A549 (cell line): ENCODE data around the gene ITGA11. TPM values are rescaled to one million over a fixed set of nuclear protein-coding genes. Genes with fewer than 3 reads are reported as not detected.

Experiments used
- ATAC-seq, 2 experiments: fragments of 200-7000 bp in 1 of 2; fragments of >200 bp in 1 of 2; cut with Nextera tagmentation in 1 of 2; cut with Tn5 transposase in 1 of 2; 3 replicates each; pipeline versions ENCODE4 v1.8.0 to v1.9.1; 2018 to 2020; ENCODE audit warnings: mild to moderate bottlenecking in 1 of 2, moderate library complexity in 1 of 2
- CTCF ChIA-PET: fragments of 300-600 bp; sonication (Branson Sonifier 250); formaldehyde crosslinking; extraction: SDS; loops from one replicate; lab custom pipeline; 2021; ENCODE audit warnings: antibody characterized with exemption, inconsistent platforms; lab: Yijun Ruan, JAX
- POLR2A ChIA-PET: fragments of 350-600 bp; formaldehyde crosslinking; extraction: SDS; loops from one replicate; lab custom pipeline; 2021; ENCODE audit warnings: antibody characterized with exemption, inconsistent platforms; lab: Yijun Ruan, JAX
- DNase-seq, 2 experiments: peaks; one replicate each; pipeline versions ENCODE4 v3.0.0 to v3.0.0-alpha.2; 2011 to 2016; ENCODE audit warnings: low read depth in 1 of 2, low spot score in 1 of 2
- FAIRE-seq: peaks from 2 replicates; lab custom pipeline; 2011; peaks lifted over from hg19 to GRCh38; lab: Jason Lieb, UNC
- H3K27ac ChIP-seq, 2 experiments: fragments of >200 bp; sonication (Bioruptor Twin); formaldehyde crosslinking; 3 replicates each; pipeline ENCODE4 v1.5.1; 2016 to 2017
- H3K4me1 ChIP-seq: fragments of >200 bp; sonication (Bioruptor Twin); formaldehyde crosslinking; 3 replicates; pipeline ENCODE4 v1.6.1; 2016
- H3K4me2 ChIP-seq: fragments of >200 bp; sonication (Bioruptor Twin); formaldehyde crosslinking; 3 replicates; pipeline ENCODE4 v1.6.1; 2016
- H3K4me3 ChIP-seq: fragments of >200 bp; sonication (Bioruptor Twin); formaldehyde crosslinking; 3 replicates; pipeline ENCODE4 v1.5.1; 2016
- H3K9me3 ChIP-seq: fragments of >200 bp; sonication (Bioruptor Twin); formaldehyde crosslinking; 3 replicates; pipeline ENCODE4 v1.6.1; 2016
- BHLHE40 ChIP-seq: IDR thresholded peaks from 2 replicates; pipeline ENCODE4 v1.6.1; 2012; ENCODE audit warnings: low read depth, low read length, inconsistent platforms
- CBX2 ChIP-seq: fragments of 200-600 bp; sonication (generic); IDR thresholded peaks from 2 replicates; pipeline ENCODE4 v1.6.1; 2016; ENCODE audit warnings: low read depth, mild to moderate bottlenecking, borderline replicate concordance
- CBX8 ChIP-seq: fragments of 200-600 bp; sonication (generic); IDR thresholded peaks from 2 replicates; pipeline ENCODE4 v1.6.1; 2016
- EHF ChIP-seq: fragments of 250-450 bp; sonication (Bioruptor Pico); IDR thresholded peaks from 2 replicates; pipeline ENCODE4 v1.5.0; 2020; ENCODE audit warnings: mild to moderate bottlenecking
- ESRRA ChIP-seq: fragments of 150-350 bp; IDR thresholded peaks from 2 replicates; pipeline ENCODE4 v1.6.1; 2014; ENCODE audit warnings: mild to moderate bottlenecking, low read length, borderline replicate concordance
- GATA3 ChIP-seq: IDR thresholded peaks from 2 replicates; pipeline ENCODE4 v1.6.1; 2012; ENCODE audit warnings: borderline replicate concordance
- HEYL ChIP-seq: fragments of 250-450 bp; sonication (Bioruptor Pico); IDR thresholded peaks from 2 replicates; pipeline ENCODE4 v1.8.0; 2021; ENCODE audit warnings: mild to moderate bottlenecking, moderate library complexity
- HOXA7 ChIP-seq: fragments of 250-450 bp; sonication (Bioruptor Pico); IDR thresholded peaks from 2 replicates; pipeline ENCODE4 v1.5.0; 2020; ENCODE audit warnings: mild to moderate bottlenecking, moderate library complexity
- HOXB5 ChIP-seq: fragments of 250-450 bp; sonication (Bioruptor Pico); IDR thresholded peaks from 2 replicates; pipeline ENCODE4 v1.5.0; 2020; ENCODE audit warnings: mild to moderate bottlenecking, moderate library complexity
- JUN ChIP-seq, 2 experiments: fragments of >200 bp; sonication (Bioruptor Twin); formaldehyde crosslinking; IDR thresholded peaks; 2 replicates in 1 of 2; 3 replicates in 1 of 2; pipeline ENCODE4 v1.6.1; 2016 to 2017
- JUNB ChIP-seq: fragments of >200 bp; sonication (Bioruptor Twin); formaldehyde crosslinking; IDR thresholded peaks from 2 replicates; pipeline ENCODE4 v1.6.1; 2016
- KDM1A ChIP-seq: fragments of 200-600 bp; sonication (generic); IDR thresholded peaks from 2 replicates; pipeline ENCODE4 v1.6.1; 2016; ENCODE audit warnings: low read depth, mild to moderate bottlenecking
- KDM5A ChIP-seq: fragments of 200-600 bp; sonication (generic); IDR thresholded peaks from 2 replicates; pipeline ENCODE4 v1.6.1; 2016; ENCODE audit warnings: antibody characterized with exemption, mild to moderate bottlenecking
- NFE2L2 ChIP-seq: fragments of 150-350 bp; conservative IDR thresholded peaks from 2 replicates; pipeline ENCODE4 v1.6.1; 2014; ENCODE audit warnings: low read length
- NPAS2 ChIP-seq: fragments of 250-450 bp; sonication (Bioruptor Pico); IDR thresholded peaks from 2 replicates; pipeline ENCODE4 v1.8.0; 2022; ENCODE audit warnings: mild to moderate bottlenecking, moderate library complexity, borderline replicate concordance
- PHF8 ChIP-seq: fragments of 200-600 bp; sonication (generic); IDR thresholded peaks from 2 replicates; pipeline ENCODE4 v1.6.1; 2016; ENCODE audit warnings: low read depth, mild to moderate bottlenecking, antibody characterized with exemption, moderate library complexity, borderline replicate concordance
- POLR2A ChIP-seq: IDR thresholded peaks from 2 replicates; pipeline ENCODE4 v1.6.1; 2012; ENCODE audit warnings: mild to moderate bottlenecking, low read length
- RAD21 ChIP-seq, 2 experiments: fragments of >200 bp in 1 of 2; sonication (Bioruptor Twin) in 1 of 2; formaldehyde crosslinking in 1 of 2; IDR thresholded peaks in 1 of 2; conservative IDR thresholded peaks in 1 of 2; 2 replicates in 1 of 2; 3 replicates in 1 of 2; pipeline ENCODE4 v1.6.1; 2012 to 2018; ENCODE audit warnings: inconsistent platforms in 1 of 2
- RARB ChIP-seq: fragments of 250-450 bp; sonication (Bioruptor Pico); IDR thresholded peaks from 2 replicates; pipeline ENCODE4 v1.8.0; 2021; ENCODE audit warnings: mild to moderate bottlenecking, moderate library complexity
- RFX5 ChIP-seq: fragments of 450-650 bp; IDR thresholded peaks from 2 replicates; pipeline ENCODE4 v1.7.1; 2014; ENCODE audit warnings: antibody characterized with exemption, mild to moderate bottlenecking, moderate library complexity
- SMC3 ChIP-seq: fragments of >200 bp; sonication (Bioruptor Twin); formaldehyde crosslinking; IDR thresholded peaks from 3 replicates; pipeline ENCODE4 v1.6.1; 2018; ENCODE audit warnings: inconsistent platforms
- TFCP2L1 ChIP-seq: fragments of 250-450 bp; sonication (Bioruptor Pico); IDR thresholded peaks from 2 replicates; pipeline ENCODE4 v1.5.0; 2021; ENCODE audit warnings: mild to moderate bottlenecking
- ZC3H11A ChIP-seq: fragments of 450-650 bp; IDR thresholded peaks from 2 replicates; pipeline ENCODE4 v1.6.1; 2014; ENCODE audit warnings: antibody characterized with exemption, mild to moderate bottlenecking
- ZNF302 ChIP-seq: fragments of 250-450 bp; sonication (Bioruptor Pico); IDR thresholded peaks from 2 replicates; pipeline ENCODE4 v1.9.0; 2021; ENCODE audit warnings: inconsistent platforms, mild to moderate bottlenecking, moderate library complexity
- ZSCAN20 ChIP-seq: fragments of 250-450 bp; sonication (Bioruptor Pico); IDR thresholded peaks from 2 replicates; pipeline ENCODE4 v1.8.0; 2022; ENCODE audit warnings: mild to moderate bottlenecking, moderate library complexity
- WGBS: methylation state at CpG from one replicate; pipeline ENCODE4 v1.1.6; 2017; ENCODE audit errors: missing lambda C conversion rate; 5-methylcytosine and 5-hydroxymethylcytosine counted together
- polyA plus RNA-seq, 4 experiments: library from polyadenylated mRNA; depleted of rRNA in 3 of 4; stranded (reverse); fragments of >200 nt; fragmentation: RNase III in 1 of 4; extraction: RNeasy Plus Mini Kit Qiagen cat#74134 plus additional on column Dnase treatment in 1 of 4; gene quantifications; 2 replicates in 3 of 4; 3 replicates in 1 of 4; pipeline ENCODE4 v1.2.3, GENCODE V29; 2011 to 2017
- TF ChIP-seq, protein P1 (sequence below): fragments of 150-350 bp; IDR thresholded peaks from 2 replicates; pipeline ENCODE4 v1.6.1; 2014; ENCODE audit warnings: low read depth, mild to moderate bottlenecking, low read length
- TF ChIP-seq, protein P2 (sequence below): fragments of >200 bp; sonication (Bioruptor Twin); formaldehyde crosslinking; IDR thresholded peaks from 3 replicates; pipeline ENCODE4 v1.6.1; 2016
- TF ChIP-seq, protein P3 (sequence below): fragments of 450-650 bp; IDR thresholded peaks from 2 replicates; pipeline ENCODE4 v1.6.1; 2014; ENCODE audit warnings: antibody characterized with exemption
- TF ChIP-seq, protein P4 (sequence below): fragments of >200 bp; sonication (Bioruptor Twin); formaldehyde crosslinking; IDR thresholded peaks from 3 replicates; pipeline ENCODE4 v1.5.1; 2016

Gene ITGA11
- polyA plus RNA-seq, 2 of the 4 experiments (the other 2 are of a cell fraction): 8.3 to 17.2 TPM

DNA sequence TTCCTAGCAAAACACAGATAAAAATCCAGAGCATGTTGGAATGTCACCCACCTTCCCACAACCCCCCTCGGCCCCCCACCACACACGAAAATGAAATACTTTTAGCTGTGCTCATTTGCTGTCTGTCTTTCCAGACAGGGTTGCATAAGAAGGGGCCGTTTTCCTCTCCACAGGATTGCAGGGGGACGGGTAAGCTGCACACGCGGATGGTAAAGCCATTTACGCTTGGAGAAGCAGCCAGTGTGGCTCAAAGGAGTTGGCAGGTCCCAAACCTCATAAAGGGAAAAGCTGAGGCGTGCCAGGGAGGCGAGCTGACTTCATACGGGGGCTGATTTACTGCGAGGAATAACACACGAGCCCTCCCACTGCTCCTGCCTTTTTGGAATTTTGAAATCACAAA is 47.4 kb upstream of the ITGA11 start (continued):
- TF ChIP-seq, protein P1, sequence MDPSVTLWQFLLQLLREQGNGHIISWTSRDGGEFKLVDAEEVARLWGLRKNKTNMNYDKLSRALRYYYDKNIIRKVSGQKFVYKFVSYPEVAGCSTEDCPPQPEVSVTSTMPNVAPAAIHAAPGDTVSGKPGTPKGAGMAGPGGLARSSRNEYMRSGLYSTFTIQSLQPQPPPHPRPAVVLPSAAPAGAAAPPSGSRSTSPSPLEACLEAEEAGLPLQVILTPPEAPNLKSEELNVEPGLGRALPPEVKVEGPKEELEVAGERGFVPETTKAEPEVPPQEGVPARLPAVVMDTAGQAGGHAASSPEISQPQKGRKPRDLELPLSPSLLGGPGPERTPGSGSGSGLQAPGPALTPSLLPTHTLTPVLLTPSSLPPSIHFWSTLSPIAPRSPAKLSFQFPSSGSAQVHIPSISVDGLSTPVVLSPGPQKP: no peak
- TF ChIP-seq KDM1A: no peak
- no peak for TF ChIP-seq BHLHE40
- TF ChIP-seq RARB (CRISPR knock-in tag): no peak
- no peak for TF ChIP-seq HEYL
- no peak for TF ChIP-seq CBX8
- TF ChIP-seq ZSCAN20 (CRISPR knock-in tag): no peak
- TF ChIP-seq, all 56 proteins: peak for 0

DNA sequence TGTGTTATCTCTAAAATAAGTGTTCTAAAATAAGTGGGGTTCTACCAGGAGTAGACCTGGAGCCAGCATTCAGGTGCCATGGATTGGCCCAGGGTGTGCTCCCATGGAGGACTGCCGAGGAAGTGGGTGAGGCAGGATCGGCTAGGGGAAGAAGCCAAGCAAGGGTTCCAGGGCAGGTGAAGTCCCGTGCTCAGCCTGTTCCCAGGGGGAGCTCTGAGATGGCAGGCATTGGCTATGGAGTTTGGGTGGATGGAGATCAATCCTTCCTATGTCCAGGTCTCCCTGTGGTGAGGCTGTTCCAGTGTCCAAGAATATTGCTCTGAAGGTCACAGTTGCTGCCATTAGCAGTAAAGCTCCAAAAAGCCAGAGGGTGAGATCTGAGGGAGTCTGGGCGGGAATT is 46.9 kb upstream of the ITGA11 start:
- Histone ChIP-seq H3K4me2 (no peak overlapping the region), H3K9me3 (no peaks in the 10 kb centered on the region), H3K27ac (peak overlapping the region in 1 of 2 experiments; percentile 14; a peak in 1 of 6 replicates), H3K4me3 (no peak overlapping the region), H3K4me1 (no peaks in the 10 kb centered on the region)
- no peak for TF ChIP-seq TFCP2L1 (CRISPR knock-in tag)
- no peak for TF ChIP-seq PHF8
- no peak for TF ChIP-seq RAD21 (conservative IDR thresholded peaks at IDR 0.05 in 1 of 2, IDR thresholded peaks at IDR 0.05 in 1 of 2)
- TF ChIP-seq ZC3H11A: no peak
- TF ChIP-seq CBX2: no peak
- DNase-seq: no peak
- CTCF ChIA-PET: interaction anchor here (1.0 to 1.5 kb wide), 5 partner anchors 9 to 81 kb away, joined by 3 to 4 read pairs (median 4); no protein-coding TSS in a partner anchor
- no peak for FAIRE-seq
- POLR2A ChIA-PET: no interaction called here
- ATAC-seq: no peak
- WGBS: 66% methylated on average over 4 of the region's 4 CpGs

DNA sequence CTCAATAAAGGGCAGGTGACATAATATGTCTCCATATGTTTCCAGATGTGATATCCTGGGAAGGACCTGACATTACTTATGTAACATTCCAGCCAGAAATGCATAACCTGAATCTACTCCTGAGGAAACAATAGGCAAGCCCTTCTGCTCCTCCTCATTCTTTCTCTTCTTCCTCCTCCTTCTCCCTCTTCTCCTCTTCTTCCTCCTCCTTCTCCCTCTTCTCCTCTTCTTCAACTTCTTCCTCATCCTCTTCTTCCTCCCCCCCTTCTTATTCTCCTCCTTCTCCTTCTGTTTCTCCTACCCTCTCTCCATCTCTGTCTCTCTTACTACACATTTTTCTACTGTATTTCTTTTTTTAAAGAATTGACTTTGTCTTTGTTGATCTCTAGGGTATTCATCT is 43.5 kb upstream of the ITGA11 start:
- Histone ChIP-seq H3K9me3 (no peaks in the 10 kb centered on the region), H3K4me2 (no peak overlapping the region), H3K27ac (no peak overlapping the region), H3K4me1 (peaks cover 11% of the 10 kb centered on the region; the same call in 2 of the 3 replicates), H3K4me3 (no peak overlapping the region)
- CTCF ChIA-PET: interaction anchor here (2.0 to 3.3 kb wide), 2 partner anchors 11 to 75 kb away, joined by 6 to 11 read pairs; no protein-coding TSS in a partner anchor
- no peak for FAIRE-seq
- TF ChIP-seq ZNF302 (CRISPR knock-in tag) (no peak), ESRRA (no peak), GATA3 (no peak), KDM5A (no peak), HOXB5 (CRISPR knock-in tag) (no peak), NPAS2 (CRISPR knock-in tag) (no peak), NFE2L2 (no peak)
- TF ChIP-seq, protein P2, sequence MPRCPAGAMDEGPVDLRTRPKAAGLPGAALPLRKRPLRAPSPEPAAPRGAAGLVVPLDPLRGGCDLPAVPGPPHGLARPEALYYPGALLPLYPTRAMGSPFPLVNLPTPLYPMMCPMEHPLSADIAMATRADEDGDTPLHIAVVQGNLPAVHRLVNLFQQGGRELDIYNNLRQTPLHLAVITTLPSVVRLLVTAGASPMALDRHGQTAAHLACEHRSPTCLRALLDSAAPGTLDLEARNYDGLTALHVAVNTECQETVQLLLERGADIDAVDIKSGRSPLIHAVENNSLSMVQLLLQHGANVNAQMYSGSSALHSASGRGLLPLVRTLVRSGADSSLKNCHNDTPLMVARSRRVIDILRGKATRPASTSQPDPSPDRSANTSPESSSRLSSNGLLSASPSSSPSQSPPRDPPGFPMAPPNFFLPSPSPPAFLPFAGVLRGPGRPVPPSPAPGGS: no peak
- TF ChIP-seq, all 56 proteins: peak for 0
- ATAC-seq (no peak), DNase-seq (no peak)
- POLR2A ChIA-PET: no interaction called here

DNA sequence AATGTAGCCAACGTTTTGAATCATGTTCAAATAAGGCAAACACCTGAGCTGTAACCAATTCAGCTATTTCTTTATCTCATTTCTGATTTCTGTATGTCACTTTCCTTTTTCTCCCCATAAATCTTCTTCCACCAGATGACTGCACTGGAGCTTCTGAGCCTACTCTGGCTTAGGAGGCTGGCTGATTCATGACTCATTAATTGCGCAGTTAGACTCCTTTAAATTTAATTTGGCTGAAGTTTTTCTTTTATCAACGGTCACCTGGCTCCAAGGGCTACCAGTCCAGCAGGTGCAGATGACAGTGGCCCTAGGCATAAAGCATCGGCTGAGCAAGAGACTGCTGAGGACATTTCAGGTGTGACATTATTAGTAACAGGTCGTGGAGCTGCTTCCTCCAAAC is 39.6 kb upstream of the ITGA11 start:
- ATAC-seq: no peak
- POLR2A ChIA-PET: no interaction called here
- CTCF ChIA-PET: interaction anchor here (0.9 to 2.9 kb wide), 4 partner anchors 12 to 164 kb away, joined by 3 to 8 read pairs (median 5); no protein-coding TSS in a partner anchor
- DNase-seq: no peak
- Histone ChIP-seq H3K9me3 (no peaks in the 10 kb centered on the region), H3K27ac (no peak overlapping the region), H3K4me2 (no peak overlapping the region), H3K4me1 (peaks cover 26% of the 10 kb centered on the region), H3K4me3 (no peak overlapping the region)
- FAIRE-seq: no peak
- 52% methylated on average over 5 of the region's 5 CpGs for WGBS
- TF ChIP-seq KDM5A (no peak), ZSCAN20 (CRISPR knock-in tag) (no peak), ZC3H11A (no peak), JUN (IDR thresholded peaks at IDR 0.05) (no peak), HEYL (no peak), SMC3 (no peak), EHF (CRISPR knock-in tag) (no peak), JUNB (no peak), CBX8 (no peak), KDM1A (no peak), POLR2A (no peak), RFX5 (no peak), HOXA7 (CRISPR knock-in tag) (no peak)
- TF ChIP-seq, protein P3, sequence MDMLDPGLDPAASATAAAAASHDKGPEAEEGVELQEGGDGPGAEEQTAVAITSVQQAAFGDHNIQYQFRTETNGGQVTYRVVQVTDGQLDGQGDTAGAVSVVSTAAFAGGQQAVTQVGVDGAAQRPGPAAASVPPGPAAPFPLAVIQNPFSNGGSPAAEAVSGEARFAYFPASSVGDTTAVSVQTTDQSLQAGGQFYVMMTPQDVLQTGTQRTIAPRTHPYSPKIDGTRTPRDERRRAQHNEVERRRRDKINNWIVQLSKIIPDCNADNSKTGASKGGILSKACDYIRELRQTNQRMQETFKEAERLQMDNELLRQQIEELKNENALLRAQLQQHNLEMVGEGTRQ: no peak
- TF ChIP-seq, protein P4, sequence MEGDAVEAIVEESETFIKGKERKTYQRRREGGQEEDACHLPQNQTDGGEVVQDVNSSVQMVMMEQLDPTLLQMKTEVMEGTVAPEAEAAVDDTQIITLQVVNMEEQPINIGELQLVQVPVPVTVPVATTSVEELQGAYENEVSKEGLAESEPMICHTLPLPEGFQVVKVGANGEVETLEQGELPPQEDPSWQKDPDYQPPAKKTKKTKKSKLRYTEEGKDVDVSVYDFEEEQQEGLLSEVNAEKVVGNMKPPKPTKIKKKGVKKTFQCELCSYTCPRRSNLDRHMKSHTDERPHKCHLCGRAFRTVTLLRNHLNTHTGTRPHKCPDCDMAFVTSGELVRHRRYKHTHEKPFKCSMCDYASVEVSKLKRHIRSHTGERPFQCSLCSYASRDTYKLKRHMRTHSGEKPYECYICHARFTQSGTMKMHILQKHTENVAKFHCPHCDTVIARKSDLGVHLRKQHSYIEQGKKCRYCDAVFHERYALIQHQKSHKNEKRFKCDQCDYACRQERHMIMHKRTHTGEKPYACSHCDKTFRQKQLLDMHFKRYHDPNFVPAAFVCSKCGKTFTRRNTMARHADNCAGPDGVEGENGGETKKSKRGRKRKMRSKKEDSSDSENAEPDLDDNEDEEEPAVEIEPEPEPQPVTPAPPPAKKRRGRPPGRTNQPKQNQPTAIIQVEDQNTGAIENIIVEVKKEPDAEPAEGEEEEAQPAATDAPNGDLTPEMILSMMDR: no peak
- TF ChIP-seq, protein P1: no peak
